ENCODE results near the gene RAB7B.

RAB7B gene

DNA sequence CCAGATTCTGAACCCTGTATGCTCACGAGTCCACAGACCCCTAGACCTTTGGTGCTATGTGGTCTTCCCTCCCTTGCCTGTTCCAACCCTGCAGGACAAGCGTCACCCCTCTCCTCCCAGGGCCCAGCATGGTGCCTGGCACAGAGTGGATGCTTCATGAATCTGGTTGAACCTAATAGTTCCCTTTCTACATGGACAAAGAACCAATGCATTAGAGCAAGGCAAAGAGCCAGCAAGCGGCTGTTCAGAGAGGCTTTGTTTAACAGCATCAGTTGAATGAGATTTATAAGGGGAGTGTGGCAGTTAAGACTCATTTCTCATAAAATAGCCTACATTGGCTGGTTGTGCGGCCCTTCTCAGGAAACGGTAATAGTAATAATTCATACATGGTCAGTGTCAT lies 74.9 kb downstream of the RAB7B start:
- TF ChIP-seq, protein P1, sequence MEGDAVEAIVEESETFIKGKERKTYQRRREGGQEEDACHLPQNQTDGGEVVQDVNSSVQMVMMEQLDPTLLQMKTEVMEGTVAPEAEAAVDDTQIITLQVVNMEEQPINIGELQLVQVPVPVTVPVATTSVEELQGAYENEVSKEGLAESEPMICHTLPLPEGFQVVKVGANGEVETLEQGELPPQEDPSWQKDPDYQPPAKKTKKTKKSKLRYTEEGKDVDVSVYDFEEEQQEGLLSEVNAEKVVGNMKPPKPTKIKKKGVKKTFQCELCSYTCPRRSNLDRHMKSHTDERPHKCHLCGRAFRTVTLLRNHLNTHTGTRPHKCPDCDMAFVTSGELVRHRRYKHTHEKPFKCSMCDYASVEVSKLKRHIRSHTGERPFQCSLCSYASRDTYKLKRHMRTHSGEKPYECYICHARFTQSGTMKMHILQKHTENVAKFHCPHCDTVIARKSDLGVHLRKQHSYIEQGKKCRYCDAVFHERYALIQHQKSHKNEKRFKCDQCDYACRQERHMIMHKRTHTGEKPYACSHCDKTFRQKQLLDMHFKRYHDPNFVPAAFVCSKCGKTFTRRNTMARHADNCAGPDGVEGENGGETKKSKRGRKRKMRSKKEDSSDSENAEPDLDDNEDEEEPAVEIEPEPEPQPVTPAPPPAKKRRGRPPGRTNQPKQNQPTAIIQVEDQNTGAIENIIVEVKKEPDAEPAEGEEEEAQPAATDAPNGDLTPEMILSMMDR (IDR thresholded peaks at IDR 0.05; ENCODE audit: control insufficient read depth, insufficient read depth, low read depth, low read length, missing control alignments): no peak
- DNase-seq (ENCODE audit: low read depth): no peak
- no peak overlapping the region for H3K4me3 ChIP-seq (ENCODE audit: control insufficient read depth, low read depth, low read length)

DNA sequence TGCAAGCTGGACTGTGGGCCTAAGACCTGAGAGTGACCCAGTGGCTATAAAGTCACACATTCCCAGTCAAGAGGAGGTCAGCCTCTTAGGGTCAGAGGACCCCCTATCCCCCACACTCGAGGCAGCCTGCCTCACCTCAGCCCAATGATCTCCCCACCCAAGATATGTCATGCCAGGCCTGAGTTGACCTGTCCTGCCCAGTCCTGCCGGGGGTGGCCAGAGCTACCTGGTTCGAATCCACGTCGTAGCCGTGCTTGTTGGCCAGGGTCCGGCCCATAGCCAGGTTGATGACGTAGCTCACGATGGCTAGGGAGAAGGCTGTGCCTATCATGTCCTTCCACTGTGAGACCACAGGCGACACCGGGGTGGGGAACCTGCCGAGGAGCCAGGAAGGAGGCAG lies 75.5 kb downstream of the RAB7B start:
- no peak for DNase-seq (ENCODE audit: low read depth)
- TF ChIP-seq, protein P1 (IDR thresholded peaks at IDR 0.05; ENCODE audit: control insufficient read depth, insufficient read depth, low read depth, low read length, missing control alignments): no peak
- no peak overlapping the region for H3K4me3 ChIP-seq (ENCODE audit: control insufficient read depth, low read depth, low read length)

DNA sequence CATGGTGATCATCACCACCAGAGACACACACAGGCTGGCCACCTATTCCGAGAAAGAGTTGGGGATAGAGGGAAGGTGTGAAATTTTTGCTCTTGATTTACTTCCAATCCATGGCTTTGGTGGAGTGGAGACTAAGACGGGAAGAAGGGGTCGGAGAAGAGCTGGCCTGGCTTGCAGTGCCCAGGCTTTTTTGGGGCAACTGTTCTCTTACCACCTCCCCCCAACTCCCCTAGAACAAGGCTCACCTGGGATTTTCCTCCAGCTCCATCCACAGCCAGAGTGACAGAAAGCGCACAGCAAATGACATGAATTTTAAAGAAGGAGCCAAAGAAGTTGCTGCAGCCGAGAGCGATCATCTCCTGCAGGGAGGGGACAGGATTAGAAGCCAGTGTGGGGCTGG lies 75.9 kb downstream of the RAB7B start:
- TF ChIP-seq, protein P1 (IDR thresholded peaks at IDR 0.05; ENCODE audit: control insufficient read depth, insufficient read depth, low read depth, low read length, missing control alignments): no peak
- no peak overlapping the region for H3K4me3 ChIP-seq (ENCODE audit: control insufficient read depth, low read depth, low read length)
- DNase-seq (ENCODE audit: low read depth): no peak
